UCSD-AML1 (cell line): Measurements from ENCODE around the gene NPDC1.
A peak's percentile ranks its signal among the peaks of the same experiment; 100 is the strongest.

Experiments used
- DNase-seq: peaks from one replicate; lab custom pipeline; 2025; ENCODE audit not compliant: unreplicated experiment; lab: John Stamatoyannopoulos, UW

The NPDC1 gene

DNA sequence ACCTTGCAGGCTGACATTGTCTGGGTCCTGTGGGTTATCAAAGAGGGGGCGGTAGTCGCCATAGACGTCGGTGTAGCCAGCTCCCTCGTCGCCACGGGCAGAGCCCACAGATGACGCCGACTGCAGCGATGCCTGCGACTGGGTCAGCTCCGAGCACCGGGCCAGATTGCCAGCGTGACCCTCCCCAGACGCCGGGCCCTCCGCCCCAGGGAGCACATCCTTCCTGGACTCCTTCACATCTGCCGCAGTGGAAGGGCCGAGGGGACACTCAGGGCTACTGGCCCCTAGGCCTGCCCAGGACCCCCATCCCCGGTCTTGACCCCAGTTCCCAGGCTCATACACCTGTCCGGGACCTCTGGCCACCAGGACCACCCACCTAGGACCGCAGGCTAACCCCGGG is 31.8 kb downstream of the NPDC1 start:
- DNase-seq: no peak

DNA sequence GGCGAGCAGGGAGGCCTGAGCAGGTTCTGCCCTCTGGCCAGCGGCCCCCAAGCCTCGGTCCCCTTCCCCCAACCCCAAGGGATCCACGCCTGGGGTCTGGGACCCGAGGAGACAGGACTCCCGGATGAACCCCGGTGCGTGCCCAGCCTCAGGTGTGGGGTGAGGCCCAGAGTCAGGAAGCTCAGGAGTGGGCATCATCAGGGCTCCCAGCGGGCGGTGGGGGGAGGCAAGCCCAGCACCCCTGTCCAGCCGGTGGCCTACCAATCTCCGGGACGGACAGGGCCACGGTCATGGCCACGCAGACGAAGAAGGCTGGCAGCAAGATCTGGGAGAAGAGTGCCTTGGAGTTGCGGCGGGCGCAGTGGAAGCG is 32.4 kb downstream of the NPDC1 start:
- no peak for DNase-seq

DNA sequence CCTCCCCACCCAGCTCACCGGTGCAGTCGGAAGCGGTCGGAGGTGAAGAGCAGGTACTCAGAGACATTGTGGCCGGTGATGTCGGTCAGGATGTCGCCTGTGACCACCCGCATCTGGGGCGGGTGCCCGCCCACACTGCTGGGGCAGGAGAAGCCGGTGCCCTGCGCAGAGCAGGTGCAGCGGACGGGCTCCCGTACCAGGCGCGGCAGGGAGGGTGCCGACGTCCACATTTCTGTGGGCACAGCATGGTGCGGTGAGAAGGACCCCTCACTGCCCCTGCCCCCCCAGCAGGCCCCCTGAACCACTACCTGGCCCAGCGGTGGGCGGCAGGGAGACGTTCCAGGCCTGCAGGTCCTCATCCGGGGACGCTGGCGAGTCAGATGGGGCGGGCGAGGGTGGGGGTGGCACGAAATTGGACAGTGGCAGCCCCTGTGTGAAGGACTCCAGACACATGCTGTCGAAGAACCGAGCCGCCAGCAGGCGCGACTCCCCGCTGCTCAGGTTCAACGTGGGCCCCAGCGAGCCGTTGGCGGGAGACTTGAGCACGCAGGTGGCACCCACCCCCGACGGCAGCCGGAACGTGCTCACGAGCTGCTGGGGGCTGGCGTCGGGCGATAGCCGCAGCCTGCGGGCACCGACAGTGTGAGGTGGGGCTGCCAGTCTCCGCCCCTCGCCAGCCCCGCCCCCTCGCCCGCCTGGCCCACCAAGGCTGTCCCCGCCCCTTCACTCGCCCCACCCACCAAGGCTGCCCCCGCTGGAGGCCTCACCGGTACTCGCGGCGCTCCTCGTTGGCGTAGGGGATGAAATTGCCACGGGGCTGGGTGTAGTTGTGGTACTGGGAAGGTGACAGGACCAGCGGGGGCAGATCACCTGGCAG is 33.0 kb downstream of the NPDC1 start:
- no peak for DNase-seq

DNA sequence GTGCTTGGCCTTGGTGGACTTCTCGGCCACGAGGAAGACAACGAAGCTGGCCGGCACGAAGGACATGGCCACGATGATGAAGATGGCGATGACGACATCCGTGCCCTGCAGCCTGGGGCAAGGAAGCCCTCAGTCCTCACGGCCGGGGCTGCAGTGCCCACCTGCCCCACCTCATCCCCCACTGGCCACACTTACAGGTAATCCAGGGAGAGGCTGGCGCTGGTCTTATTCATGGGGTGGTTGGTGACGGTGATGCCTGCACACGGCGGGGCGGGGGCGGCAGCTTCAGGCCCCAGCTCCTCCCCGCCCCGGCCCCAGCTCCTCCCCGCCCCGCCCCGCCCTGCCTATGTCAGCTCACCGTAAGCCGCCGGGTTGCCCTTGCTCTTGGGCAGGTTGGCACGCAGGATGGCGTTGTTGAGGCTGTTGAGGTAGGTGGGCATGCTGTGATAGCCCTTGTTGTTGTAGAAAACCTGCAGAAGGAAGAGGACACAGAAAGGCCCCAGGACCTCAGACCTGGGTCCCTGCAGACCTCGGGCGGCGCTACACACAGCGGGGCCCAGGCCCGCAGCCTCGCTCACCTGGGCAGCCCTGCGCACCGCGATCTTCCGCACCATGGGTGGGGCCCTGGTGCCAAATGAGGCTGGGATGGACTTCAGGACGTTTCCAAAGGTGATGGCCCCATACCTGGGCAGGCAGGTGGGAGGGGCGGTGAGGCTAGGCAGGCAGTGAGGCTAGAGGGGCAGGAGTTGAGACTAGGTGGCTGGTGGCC is 33.9 kb downstream of the NPDC1 start:
- DNase-seq: no peak

DNA sequence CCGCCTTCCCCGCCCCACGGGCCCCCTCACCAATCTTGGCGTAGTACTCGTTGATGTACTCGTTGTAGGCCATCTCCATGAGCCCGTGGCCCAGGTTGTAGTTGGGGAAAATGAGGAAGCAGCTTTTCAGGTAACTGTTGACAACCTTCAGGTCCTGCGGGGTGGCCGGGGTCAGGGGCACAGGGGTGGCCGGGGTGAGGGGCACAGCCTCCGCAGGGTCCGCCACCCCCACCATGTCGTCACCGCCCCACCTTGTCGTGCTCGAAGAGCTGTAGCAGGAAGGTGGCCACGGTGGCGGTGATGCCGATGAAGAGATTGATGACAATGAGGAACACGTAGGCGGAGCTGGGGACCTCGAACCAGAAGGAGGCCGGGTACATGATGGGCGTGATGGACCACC is 34.8 kb downstream of the NPDC1 start:
- no peak for DNase-seq

DNA sequence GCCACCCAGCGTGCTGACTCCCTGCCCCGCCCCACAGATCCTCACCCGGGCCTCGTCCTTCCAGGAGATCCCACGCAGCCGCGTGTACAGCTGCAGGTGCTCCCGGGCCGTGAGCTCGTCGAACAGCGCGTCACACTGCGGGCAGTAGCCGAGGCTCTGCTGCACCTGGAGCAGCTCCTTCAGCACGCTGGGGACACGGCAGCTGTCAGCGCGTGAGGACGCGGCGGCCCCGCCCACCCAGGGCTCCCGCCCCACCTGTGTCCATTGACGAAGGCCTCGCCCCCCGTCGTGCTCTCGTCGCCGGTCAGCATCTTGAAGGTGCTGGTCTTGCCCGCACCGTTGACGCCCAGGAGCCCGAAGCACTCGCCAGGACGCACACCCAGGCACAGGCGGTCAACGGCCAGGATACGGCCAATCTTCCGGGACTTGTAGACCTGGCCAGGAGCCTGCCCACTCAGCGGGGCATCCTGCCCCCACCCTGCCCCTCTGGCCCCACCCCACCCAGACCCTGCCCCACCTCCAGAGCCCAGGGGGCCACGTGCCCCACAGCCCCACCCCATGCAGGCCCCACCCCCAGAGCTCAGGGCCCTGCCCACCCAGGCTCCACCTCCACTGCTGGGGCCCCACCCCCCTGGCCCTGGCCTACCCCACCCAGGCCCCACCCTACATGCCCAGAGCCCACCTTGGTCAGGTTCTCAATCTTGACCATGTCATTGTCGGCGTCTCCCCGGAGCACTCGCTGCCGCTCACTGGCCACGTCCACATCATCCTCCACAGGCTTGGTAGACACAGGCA is 35.8 kb downstream of the NPDC1 start:
- DNase-seq: no peak

DNA sequence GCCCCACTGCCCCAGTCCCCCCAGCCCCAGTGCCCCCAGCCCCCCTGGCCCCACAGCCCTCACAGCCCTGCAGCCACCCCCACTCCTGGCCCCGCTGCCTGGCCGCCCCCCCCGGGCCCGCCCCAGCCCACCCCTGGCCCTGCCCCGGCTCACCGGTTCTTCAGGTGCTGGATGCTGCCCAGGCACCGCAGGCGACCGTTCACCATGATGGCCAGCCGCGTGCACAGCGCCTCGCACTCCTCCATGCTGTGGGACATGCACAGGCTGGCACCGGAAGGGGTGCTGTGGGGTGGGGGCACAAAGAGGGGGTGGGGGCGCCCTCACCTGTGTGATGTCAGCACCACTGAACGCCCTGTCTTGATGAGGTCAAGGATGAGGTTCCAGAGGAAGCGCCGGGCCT is 36.8 kb downstream of the NPDC1 start:
- no peak for DNase-seq

DNA sequence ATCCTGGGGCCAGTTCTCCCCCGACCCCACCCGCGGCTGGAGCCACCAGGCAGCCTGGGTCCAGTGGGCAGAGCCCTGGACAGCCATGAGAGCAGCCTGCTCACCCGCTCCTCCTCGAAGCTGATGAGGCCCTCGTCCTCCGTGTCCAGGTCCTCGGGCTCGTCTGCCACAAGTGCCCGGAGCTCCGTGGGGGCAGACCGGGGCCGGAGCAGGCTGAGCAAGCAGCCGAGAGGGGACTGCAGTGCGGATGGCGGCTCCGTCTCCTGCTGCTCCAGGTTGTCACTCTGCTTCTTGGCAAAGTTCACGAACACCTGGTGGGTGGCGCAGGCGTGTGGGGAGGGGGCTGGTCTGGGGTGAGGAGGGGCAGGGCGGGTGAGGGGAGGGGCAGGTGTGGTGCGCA is 37.7 kb downstream of the NPDC1 start:
- no peak for DNase-seq

DNA sequence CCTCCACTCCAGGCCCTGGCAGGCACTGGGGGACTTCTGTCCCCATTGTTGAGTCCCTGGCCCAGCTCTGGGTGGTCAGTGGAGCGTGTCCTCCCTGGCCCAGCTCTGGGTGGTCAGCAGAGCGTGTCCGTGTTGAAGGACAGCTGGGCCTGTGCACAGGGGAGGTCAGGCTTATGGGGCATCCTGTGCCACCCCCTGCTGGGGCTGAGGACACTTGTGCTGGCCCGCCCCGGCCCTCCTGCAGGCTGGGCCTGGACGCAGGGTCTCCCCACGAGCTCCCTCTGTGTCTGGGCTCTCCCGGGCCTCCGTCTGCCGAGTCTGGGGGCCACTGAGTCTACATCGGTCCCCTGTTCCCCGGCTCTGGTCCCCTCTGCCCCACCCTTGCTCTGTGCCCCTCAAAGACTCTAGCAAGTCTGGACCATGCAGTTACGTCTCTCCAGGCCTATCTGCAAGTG is 38.1 kb downstream of the NPDC1 start:
- no peak for DNase-seq

DNA sequence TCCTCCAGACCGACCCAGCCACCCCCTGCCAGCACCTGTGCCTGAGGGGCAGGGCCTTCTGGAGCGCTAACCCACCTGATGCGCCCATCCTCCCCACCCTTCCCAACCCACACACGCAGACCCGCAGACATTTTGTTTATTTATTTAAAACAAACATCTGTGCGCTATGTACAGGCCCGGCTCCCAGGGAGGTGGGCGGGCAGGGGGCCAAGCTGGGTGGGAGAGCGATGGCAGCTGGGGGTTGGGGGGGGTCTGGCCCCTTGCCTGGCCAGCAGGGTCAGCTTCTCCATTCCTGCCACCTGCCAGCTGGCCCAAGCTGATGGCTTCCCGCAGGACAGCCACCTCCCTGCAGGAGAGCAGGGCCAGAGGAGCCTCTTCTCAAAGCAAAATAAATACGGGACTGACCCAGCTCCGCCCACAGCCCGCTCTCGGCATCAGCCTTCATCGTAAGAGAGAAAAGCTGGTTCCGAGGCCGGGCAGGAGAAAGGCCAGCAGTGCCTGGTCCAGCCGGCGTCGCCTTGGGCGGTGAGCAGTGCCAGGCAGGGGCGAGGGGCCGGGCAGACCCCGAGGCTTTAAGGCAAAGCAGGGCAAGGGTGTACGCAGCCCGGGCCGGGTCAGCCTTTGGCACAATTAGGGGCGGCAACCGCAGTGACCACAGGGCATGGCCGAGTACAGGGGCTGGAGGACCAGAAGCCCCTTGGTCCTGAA is 38.7 kb downstream of the NPDC1 start:
- no peak for DNase-seq

DNA sequence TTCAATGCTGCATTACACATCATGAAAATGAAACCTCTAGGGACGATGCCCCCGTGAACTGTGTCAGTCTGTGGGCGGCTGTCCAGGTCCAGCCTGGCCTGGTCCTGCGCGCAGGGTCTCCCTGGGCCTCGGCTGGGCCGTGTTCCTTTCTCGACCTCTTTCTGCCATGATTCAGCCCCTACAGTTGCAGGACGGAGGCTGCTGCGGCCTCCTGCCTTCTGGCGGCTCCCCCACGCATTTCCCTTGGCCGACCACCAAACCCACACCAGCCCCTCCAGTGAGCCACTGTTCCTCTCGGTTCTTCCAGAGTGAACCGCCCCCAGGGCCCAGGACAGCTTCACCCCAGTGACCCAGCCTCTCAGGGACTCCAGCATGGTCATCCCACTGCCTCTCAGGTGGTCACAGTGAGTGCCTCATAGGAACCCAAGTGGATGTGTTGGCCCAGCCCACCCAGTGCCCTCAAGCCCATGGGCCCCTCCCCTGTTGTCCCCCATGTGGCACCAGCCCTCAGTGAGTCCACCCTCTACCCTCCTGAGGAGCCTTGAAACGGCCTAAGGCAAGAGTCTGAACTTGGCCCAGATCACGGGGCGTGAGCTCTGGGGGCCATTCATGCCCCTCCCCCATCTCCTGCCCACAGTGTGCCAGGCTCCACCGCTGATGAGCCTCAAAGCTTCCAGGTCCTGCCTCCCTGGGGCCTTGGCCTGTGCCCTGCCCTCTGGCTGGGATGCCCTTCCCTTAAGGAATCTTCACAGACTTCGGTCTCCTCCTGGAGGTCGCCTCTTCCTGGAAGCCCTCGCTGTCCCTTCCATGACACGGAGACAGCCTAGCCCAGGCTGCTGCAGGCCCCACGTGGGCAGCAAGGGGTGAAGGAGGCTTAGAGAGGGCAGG is 39.6 kb downstream of the NPDC1 start:
- DNase-seq: no peak

DNA sequence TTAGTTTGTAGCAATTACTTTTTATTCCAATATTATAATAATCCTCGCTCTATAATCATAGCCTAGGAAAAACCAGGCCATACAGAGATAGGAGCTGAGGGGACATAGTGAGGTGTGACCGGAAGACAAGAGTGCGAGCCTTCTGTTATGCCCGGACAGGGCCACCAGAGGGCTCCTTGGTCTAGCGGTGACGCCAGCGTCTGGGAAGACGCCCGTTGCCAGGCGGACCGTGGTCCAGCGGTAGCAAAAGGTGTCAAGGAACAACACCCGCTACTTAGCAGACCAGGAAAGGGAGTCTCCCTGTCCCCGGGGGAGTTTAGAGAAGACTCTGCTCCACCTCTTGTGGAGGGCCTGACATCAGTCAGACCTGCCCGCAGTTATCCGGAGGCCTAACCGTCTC is 41.7 kb downstream of the NPDC1 start:
- DNase-seq: peak; percentile 22

DNA sequence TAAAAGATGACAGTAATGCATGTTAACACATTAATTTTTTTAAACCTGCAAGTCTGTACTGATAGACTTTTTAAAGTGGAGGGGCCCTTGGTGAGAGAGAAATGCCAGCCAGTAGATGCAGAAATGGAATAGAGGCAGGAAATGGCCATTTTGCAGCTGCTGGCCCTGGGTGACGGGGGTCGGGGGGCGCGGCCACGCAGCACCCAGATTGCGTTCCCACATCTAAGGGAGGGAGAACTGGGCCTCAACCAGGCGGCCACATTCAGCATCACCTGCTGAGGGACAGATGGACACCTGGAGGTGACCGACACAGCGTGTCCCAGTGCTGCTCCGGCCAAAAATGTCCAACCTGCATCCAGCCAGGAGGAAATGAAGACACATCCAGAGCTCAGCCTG is 43.3 kb downstream of the NPDC1 start:
- no peak for DNase-seq

DNA sequence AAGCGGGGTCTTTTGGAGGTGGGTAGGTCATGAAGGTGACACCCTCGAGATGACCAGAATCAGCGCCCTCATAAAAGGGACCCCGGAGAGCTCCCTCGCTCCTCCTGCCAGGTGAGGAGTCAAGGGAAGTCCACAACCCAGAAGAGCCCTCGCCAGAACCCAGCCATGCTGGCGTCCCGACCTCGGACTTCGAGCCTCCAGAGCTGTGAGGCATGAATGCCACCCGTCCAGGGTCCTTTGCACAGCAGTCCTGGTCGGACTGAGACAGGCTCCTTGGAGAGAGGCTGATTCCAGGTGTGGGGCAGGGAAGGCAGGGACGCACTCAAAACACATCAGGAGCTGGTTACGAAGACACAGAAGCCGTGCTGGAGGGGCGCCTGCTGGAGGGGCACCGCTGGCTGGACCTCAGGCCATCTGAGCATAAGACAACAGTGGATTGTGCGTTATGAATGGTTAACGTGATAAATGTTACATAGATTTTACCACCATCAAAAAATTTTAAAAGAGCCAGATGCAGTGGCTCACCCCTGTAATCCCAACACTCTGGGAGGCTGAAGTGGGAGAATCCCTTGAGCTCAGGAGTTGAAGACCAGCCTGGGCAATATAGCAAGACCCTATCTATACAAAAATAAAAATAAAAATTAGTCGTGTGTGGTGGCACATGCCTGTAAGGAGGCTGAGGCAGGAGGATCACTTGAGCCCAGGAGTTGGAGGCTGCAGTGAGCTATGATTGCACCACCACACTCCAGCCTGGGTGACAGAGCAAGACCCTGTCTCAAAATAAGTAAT is 43.9 kb downstream of the NPDC1 start:
- no peak for DNase-seq

DNA sequence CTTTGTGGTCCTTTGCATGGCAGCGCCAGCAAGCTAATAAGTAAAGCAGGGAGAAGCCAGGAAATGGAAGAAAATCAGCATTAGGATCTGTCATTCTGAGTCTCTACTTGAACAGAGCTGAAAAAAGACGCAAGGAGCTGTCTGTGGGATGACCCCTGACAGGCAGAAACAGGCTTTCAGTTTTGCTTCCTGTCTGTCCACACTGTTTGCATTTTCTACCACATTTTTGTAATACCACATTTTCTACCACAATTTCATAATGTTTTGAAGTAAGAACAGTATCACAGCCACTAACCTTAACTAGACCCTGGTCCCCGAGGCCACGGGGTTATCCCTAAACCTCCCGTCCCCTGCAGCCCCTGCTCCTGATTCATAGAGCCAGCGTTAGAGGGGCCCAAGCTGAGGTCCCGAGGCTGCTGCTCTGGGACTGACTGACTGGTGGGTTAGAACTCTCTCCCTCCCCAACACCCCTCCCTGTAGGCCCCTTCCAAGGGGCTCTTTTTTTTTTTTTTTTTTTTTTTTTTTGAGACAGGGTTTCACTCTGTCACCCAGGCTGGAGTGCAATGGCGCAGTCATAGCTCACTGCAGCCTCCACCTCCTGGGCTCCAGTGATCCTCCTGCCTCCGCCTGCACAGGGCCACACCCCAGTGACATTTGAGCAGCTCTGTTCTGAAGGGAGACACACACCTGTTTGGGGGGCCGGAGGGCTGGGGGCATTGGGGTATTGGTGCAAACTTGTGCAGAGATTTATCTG is 45.6 kb downstream of the NPDC1 start:
- no peak for DNase-seq

DNA sequence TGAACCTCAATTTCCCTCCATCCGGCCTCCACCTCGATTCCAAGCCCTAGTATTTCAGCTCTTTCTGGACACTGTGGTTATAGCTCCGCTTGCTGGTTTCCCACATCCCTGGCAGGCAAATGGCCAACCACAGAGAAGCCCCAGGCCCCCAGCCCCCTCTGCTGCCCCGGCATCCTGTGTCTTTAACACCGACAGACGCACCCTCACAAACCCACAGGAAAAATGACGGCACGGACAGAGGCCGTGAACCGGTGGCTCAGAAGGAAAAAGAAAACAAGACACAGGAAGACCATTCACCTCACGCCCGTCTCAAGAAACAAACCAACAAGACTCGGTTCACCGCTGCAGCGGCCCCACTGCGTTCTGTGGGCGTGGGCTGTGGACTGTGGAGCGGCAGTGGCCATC is 48.1 kb downstream of the NPDC1 start:
- peak; percentile 76 for DNase-seq

DNA sequence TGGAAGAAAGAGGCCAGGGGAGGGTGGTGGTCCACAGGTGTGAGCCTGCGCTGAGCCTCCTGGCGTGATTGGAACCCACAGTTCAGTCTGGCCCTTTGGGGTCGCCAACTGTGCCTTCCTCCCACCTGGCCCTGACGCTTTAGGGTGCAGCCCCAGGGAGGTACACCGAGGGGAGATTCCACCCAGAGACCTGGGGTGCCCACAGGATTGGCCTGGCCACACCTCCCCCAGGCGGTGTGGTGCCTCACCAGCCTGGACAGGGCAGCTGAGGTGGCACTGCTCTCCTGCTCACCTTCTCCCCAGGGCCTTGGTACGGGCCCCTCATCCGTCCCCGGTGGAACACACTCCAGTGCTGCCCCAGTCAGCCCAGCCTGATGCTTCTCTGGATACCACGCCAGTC is 48.6 kb downstream of the NPDC1 start:
- no peak for DNase-seq
